SIG-M5 treated with dmso at 0.1 percent for 504 hours (cell line): ENCODE results near the gene THAP7.

Experiments
- DNase-seq: peaks from one replicate; lab custom pipeline; 2025; ENCODE audit not compliant: unreplicated experiment; lab: John Stamatoyannopoulos, UW

Gene THAP7

DNA sequence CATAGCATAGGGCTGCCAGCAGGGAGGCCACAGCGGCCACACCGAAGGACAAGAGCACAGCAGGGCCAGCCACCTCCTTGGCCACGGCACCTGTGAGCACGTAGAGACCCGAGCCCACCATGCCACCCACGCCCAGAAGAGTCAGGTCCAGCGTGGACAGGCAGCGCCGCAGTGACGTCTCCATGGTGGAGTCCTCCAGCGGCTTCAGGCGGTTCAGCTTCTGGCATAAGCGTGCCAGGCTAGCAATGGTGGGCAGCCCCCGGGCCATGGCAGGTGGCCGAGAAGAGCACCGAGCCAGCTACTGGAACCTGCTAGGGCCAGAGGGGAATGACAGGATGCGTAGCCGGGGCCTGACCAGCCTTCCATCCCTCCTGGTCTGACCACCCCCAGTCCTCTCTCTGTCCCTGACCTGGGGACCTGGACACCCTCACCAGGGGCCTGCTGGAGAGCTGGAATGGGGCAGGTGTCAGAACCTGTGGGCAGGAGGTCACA lies 29.7 kb upstream of the THAP7 start:
- no peak for DNase-seq

DNA sequence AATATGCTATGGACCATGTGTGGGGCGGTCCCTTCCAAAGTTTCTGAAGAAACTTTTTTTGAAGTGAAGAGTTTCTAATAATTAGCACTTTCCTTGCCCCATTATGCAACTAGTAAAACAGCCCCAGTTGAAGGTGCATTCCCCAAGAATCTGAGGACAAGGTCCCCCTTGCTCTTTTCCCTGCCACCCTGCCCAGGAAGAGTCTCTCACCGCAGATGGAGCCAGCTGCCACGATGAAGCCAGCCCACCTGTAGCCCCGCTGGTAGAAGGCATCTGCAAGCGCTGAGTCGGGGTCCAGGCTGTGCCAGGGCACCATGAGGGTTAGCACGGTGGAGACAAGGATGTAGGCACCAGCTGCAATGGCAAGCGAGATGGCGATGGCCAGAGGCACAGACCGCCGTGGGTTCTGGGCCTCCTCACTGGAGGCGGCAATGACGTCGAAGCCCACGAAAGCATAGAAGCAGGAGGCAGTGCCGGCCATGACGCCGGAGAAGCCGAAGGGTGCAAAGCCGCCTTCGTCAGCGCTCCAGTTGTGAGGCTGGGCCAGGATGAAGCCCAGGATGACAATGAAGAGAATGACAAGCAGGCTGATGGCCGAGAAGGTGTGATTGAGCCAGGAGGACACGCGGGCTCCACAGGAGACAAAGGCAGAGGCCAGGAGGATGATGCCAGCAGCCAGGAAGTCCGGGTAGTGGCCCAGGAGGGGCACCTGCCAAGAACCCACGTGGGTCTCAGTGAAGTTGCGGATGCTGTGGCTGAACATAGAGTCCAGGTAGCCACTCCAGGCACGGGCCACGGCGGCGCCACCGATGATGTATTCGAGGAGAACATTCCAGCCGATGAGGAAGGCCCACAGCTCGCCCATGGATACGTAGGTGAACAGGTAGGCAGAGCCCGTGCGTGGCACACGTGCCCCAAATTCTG lies 29.0 kb upstream of the THAP7 start:
- DNase-seq, result no peak

DNA sequence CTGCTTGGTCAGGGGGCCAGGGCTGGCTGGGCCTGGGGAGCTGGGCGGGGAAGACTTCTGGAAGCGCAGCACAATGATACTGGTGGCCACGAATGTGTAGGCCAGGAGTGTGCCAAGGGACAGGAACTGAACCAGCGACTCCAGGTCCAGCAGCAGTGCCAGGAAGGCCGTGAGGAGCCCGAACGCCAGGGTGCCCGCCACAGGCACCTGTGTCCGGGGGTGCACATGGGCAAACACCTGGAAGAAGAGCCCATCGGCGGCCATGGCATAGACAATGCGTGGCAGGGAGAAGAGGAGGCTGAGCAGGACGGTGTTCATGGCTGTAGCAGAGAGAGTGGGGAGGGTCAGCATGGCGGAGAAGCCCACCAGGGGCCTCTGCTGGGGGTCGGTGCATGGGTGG lies 28.1 kb upstream of the THAP7 start:
- DNase-seq, result no peak

DNA sequence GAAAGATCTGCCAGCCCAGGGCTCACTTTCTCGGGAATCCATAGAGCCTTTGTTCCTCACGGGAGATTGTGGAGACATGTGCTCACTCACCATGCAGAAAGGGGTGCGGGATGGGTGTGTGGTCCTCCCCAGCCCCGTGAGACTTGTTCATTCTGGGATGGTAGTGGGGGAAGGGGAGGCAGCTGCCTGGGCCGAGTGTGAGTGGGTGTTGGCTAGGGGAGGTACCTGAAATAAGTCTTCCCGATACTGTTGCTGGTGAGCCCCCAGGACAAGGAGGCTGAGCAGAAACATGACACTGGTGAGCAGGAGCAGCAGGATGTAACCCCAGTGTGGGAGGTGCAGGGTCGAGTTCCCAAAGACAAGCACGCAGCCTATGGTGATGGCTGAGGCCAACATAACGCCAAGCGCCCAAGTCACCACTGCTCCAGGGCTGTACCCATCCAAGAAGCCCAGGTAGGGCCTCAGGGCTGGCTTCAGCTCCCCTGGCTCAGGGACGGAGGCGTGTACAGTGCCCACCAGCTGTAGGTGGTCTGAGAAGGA lies 27.6 kb upstream of the THAP7 start:
- DNase-seq, result no peak

DNA sequence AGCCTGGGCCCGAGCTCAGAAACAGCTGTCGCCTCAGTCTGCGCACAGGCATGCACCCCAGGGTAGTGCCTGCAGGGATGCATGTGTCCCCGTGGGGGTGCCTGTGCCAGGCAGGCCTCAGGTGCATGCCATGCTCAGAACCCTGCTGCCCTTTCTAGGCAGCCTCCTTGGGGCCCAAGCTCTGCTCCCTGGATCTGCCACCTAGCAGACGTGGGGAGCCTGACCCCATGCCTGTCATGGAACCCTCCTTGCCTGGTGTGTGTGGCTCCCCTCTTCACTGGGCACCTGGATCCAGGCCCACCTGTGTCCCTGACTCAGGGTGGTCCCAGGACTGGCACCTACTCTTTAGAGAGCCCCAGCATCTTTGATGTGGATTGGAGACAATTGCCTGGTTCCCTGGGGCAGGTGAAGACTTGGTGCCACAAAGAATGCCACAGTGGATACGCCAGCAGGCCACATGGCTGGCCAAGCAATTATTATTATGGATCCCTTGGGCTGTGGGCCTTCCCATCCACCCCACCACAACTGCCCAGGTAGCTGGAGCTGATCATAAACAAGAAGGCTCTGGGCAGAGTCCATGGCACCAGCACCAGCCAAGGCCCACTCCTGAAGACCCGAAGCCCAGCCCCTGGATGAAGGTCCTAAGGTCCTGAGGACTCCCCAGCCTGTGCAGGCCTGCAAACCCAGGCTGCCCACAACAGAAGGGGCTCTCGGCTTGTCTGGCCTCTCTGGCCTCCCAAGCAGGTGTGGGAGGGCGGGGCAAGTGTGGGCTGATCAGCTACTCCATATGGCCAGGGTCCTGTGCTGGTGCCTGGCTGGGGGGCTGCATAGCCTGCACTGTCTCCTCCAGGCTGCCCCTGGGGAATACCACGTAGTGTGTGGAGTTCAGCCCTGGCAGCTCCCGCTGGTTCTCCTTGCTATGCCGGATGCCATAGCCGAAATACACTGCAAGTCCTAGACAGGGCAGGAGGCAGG lies 26.6 kb upstream of the THAP7 start:
- DNase-seq, result no peak

DNA sequence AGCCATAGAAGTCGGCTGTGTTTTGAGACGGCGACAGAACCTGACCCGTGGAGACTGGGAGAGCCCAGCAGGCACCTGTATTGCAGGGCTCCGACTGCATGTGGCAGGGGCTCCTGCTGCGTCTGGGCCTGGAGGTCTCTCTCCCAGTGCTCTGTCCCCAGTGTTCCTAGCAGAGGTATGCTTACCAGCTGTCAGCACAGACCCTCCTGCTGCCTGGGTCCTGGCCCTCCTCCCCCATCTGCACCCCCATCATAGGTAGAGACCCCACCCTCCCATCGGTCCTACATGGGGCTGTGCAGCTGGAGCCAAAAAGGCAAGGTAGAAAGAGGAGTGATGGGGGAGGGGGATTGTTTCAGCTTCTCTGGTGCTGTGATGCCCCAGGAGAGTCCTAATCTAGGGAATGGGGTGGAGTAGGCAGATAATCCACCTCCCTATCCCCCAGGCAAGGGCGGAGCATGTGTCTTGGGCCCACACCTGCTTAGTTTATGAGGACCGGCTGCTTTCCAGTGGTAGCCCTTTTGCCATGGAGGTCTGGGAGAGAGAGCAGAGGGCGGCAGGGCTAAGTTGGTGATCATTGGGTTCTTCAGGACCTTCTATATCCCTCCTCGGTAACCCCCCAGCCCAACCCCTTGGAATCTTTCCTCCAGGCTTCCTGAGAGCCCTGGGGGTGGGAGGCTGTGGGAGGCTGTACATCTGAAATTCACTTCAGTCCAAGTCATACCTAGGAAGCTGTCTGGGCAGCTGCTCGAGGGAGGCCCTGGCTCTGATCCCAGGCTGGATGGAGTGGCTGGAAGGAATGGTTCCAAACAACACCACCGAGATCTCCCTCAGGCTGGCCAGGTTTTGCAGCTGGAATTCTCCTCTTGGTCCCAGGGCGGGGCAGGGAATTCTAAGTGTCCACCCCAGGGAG lies 25.1 kb upstream of the THAP7 start:
- DNase-seq, result no peak

DNA sequence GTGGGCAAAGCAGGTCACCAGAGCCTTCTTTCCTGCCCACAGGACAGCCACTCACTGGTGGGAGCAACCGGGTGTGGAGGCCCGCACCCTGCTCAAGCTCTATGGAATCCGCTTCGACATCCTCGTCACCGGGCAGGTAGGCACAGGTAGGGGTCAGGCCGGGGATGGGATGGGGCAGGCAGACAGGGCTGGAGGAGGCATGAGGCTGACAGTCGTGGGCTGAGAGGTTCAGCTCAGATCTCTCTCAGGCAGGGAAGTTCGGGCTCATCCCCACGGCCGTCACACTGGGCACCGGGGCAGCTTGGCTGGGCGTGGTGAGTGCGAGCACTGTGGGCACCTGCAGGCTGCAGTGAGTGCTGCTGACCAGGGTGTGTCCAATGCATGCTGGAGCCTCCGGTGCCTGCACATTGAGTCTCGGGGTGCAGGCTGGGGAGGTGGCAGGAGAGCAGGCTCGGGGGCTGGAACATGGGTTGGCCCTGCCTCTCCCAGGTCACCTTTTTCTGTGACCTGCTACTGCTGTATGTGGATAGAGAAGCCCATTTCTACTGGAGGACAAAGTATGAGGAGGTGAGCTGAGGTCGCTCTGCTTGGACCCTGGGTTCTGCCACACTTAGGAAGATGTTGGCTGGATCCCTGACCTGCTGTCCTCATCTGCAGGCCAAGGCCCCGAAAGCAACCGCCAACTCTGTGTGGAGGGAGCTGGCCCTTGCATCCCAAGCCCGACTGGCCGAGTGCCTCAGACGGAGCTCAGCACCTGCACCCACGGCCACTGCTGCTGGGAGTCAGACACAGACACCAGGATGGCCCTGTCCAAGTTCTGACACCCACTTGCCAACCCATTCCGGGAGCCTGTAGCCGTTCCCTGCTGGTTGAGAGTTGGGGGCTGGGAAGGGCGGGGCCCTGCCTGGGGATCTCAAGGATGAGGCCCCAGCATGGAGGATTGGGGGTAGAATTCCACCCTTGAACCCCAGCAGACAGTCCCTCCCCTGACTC lies 24.1 kb upstream of the THAP7 start:
- DNase-seq, result no peak

DNA sequence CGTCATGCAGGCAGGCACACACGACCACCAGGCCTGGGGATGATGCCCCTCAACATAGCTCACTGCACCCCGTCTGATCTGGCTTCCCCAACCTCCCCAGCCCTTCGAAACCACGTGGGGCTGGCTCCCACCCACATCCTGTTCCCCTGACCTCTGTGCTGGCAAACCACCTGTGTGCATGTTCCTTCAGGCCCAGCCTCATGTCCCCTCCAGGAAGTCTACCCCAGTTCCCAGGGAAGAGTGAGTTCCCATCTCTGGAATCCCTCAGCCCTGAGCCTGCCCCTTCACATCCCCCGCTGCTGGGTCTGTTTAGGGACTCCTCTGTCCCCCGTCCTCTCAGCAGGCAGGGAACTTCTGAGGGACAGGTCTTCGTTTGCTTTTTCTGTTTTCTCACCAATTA lies 23.3 kb upstream of the THAP7 start:
- no peak for DNase-seq

DNA sequence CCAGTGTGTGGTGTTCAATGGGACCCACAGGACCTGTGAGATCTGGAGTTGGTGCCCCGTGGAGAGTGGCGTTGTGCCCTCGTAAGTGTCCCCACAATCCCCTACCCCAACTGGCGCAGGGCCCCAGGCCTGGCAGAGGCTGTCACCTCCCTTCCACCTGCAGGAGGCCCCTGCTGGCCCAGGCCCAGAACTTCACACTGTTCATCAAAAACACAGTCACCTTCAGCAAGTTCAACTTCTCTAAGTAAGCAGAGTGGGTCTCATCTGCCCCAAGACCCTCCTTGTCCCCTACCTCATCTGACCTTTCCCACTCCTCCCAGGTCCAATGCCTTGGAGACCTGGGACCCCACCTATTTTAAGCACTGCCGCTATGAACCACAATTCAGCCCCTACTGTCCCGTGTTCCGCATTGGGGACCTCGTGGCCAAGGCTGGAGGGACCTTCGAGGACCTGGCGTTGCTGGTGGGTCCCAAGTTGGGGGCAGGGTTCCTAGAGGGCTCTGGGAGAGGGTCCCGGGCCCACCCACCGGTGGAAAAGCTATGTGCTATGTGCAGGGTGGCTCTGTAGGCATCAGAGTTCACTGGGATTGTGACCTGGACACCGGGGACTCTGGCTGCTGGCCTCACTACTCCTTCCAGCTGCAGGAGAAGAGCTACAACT lies 21.2 kb upstream of the THAP7 start:
- DNase-seq, result no peak

DNA sequence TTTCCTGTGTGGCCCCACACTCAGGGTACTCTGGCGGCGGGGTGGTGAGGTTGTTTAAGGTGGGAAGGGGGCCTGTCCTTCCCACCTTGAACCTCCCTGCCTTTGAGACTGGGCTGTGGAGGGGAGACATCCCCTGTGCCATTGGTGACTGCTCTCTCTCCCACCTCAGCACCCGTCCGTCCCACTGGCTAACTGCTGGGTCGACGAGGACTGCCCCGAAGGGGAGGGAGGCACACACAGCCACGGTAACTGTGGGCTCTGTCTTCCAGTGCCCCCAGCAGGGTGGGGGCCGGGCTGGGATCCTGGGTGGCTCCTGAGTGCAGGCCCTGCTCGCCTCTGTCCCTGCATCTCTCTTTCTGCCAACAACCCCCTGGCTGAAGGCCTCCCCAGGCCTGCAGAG lies 20.6 kb upstream of the THAP7 start:
- DNase-seq, result no peak

DNA sequence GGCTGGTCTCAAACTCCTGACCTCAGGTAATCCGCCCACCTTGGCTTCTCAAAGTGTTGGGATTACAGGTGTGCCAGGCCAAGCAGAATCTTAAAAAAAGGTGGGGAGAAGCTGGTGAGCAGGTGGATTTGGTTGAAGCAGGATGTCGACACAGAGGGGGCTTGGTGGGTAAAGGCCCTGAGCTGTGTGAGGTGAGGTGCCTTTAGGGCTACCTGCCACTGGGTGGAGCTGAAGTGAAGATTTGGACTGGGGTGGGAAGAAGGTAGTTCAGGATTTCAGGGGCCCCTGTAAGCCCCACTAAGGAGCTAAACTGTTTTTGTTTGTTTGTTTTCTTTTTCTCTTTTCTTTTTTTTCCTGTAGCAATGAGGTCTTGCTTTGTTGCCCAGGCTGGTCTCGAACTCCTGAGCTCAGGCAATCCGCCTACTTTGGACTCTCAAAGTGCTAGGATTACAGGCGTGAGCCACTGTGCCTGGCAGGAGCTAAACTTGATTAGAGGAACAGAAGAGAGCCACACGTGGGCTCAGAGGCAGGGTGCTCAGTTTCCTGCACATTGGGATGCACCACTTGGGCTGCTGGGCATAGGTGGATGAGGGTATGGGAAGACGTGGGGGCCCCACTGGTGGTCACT lies 19.0 kb upstream of the THAP7 start:
- peak; percentile 13 for DNase-seq

DNA sequence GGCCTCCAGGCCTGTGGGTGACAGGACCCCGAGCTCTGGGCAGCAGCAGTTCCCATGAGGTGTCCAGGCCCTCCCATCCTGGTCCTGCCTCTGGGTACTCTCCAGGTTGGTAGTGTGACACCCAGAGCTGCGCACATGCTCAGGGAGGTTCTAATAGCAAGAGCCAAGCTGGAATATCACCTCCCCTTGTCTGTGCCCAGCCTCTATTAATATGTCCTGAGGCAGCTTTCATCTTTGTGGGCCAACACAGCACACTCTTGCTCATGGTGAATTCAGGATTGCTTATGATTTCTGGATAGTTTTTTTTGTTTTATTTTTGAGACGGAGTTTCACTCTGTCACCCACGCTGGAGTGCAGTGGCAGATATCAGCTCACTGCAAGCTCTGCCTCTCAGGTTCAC lies 16.4 kb upstream of the THAP7 start:
- DNase-seq, result no peak

DNA sequence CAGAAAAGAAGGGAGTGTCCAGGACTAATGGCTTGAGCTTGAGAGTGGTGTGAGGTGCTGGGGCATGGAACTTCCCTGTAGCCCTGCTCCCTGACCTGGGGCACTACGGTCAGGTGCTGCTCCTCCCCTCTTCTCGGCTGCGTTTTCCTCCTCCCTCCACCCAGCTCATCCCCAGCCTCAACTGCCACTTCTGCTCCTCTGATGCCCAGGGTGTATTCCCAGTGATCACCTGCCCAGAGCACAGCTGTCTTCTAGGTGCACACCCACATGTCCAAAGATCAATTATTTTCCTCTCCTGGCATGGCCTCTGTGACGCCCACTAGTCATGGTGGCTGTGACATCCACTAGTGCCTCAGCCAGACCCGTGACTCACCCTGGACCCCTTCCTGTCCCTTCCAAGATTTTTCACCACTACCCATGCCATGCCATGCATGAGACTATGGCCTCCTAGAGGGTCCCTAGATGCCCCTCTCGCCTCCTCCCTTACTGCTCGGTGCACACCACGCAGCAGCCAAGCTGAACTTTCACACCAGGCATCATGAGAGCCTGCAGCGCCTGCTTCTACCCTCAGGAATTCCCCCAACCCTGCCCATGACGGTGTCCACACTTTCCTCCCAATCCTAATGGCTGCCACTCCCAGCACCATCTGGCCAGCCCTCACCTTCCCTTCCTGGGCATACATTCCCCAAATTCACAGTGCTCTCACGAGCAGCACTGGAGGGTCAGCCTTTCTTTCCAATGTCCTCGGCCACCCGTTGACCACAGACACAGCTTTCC lies 14.9 kb upstream of the THAP7 start:
- no peak for DNase-seq

DNA sequence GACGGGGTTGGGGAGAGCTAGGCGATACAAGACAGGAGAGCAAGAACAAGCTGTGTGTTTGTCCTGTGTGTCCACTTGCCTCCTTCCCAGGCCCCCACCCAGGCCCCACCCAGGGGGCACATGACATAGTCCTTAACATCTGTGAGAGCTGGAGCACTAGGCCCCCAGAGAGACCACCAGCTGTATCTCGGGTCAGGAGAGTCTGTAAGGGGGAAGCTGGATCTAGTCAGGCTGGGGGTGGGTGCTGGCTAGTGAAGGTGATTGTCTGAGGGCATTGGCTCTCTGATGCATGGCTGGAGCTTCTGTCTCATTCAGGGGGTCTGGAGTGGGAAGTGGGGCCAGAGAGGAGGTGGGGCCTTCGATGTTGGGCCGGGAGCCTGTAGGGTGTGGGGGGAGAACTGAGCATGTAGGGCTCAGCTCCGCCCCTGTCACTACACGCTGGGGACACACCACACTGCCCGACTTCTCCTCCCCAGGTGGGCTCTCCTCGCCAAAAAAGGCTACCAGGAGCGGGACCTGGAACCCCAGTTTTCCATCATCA lies 13.6 kb upstream of the THAP7 start:
- no peak for DNase-seq

DNA sequence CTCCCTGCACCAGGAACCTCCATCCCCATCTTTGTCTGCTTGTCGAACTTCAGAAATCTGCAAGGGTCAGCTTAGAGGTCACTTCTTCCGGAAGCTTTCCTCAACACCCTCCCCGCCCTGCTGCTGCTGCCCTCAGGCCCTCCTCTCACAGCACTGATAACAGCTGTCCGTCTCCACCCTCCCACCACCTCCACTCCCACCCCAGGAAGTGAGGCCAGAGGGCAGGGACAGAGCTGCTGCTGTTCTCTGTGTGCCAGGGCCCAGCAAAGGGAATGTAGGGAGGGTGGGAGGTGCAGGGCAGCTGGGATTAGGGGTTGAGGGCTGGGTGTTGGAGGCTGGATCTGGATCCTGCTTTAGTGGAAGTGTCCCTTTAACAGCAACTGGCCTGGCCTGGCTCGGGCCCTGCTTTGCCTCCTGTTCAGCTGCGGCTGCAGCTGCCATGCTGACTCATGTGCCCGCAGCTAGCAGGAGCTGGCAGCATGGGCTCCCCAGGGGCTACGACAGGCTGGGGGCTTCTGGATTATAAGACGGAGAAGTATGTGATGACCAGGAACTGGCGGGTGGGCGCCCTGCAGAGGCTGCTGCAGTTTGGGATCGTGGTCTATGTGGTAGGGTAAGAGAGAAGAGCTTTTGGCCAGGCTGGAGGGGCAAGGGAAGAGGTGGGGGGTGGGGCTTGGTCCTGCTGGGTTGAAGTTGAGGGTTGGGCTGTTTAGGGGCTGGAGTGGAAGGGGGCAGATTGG lies 13.0 kb upstream of the THAP7 start, which contains the start of gene P2RX6:
Gene P2RX6 (plus strand): TSS at position 440 of the 740 bp plus-strand sequence. CDS start 10 bp downstream, at position 450.
- DNase-seq, result no peak

DNA sequence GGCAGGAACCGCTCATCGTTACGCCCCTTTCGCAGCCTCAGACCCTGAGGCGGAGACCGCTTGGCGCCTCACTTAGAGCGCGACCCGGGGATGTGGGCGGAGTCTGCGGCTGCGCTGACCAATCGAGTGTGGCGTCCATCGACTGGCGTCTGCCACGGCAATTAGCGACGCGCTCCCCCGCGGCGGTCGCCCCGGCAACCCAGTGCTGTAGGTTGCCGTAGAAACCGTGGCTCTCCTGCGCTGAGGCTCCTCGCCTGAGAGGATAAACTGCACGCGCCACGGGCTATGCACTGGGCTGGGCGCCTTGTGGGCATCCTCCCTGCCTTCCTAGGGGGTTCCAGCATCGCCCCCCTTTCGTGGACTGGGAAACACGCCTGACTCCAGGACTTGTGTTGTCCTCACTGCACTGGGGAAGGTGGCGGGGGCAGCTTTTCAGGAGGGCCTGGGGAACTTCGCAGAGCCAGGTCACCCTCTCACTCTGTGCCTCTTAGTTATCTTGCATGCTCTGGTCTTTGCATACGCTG lies 12.3 kb upstream of the THAP7 start:
- peak; percentile 75 for DNase-seq
